SKM-1 treated with dmso at 0.1 percent for 144 hours (cell line): ENCODE measurements around the gene GAB4.
A peak's percentile ranks its signal among the peaks of the same experiment; 100 is the strongest.
"Not testable (repeated sequence)": the region's sequence is repeated elsewhere in the genome, so short reads cannot be mapped to it uniquely, and the experiment has no call there.

Source experiments
- DNase-seq: peaks from one replicate; lab custom pipeline; 2025; ENCODE audit not compliant: unreplicated experiment; lab: John Stamatoyannopoulos, UW

GAB4 gene

DNA sequence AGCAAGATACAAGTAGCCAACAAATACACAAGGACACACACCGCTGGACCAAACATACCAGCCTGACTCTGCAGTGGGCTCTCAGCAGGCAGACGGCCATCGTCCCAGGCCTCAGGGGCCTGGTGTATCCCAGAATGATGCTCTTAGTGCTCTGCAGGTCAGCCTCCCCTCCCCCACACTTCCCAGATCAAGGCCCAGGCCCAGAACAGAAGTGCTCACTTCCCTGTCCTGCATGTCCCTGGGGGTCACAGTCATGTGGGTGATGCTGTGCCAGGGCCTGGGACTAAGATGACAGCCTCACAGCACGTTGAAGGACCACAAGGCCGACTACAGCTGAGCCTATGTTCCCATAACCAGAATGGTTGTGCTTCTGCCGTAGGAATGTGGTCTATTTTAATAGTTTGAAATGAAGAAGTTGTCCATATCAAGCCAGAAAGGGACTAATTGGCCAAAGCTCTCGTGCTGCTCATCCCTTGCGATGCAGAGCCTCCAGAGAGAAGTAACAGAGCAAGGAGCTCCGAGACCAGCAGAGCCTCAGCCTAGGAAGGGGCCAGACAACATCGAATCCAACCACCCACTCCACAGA, 48.6 kb downstream of the GAB4 start:
- DNase-seq: no peak

GRCh38 chr22:16958475-16958874, 49.5 kb downstream of the GAB4 start:
- no peak for DNase-seq

GRCh38 chr22:16957781-16958180, 50.2 kb downstream of the GAB4 start:
- no peak for DNase-seq

- no peak for DNase-seq
Observed at GRCh38 chr22:16956290-16956689, 51.7 kb downstream of the GAB4 start.

GRCh38 chr22:16955678-16956210, 52.3 kb downstream of the GAB4 start:
- DNase-seq: no peak

DNA sequence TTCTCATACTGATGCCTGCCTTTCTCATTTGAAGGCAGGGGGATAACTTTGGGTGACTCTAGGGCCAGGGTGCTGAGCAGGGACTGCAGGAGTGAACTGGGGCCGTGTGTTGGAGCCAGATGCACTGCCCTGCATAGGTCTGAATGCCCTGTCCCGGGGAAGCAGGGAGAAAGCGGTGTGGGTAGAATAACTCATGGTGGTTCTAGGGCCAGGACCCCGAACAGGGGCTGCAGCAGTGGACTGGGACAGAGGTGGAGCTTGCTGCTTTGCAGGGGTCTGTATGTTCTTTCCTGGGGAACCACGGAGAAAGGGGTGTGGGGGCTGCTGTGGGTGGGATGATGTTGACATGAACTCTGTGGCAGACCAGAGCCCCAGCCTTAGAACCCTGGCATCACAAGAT, 52.9 kb downstream of the GAB4 start:
- DNase-seq: no peak

GRCh38 chr22:16954060-16954403, 54.0 kb downstream of the GAB4 start:
- DNase-seq: no peak

GRCh38 chr22:16953206-16954059, 54.6 kb downstream of the GAB4 start:
- DNase-seq: no peak

GRCh38 chr22:16949561-16949960, 58.5 kb downstream of the GAB4 start:
- DNase-seq: no peak

DNA sequence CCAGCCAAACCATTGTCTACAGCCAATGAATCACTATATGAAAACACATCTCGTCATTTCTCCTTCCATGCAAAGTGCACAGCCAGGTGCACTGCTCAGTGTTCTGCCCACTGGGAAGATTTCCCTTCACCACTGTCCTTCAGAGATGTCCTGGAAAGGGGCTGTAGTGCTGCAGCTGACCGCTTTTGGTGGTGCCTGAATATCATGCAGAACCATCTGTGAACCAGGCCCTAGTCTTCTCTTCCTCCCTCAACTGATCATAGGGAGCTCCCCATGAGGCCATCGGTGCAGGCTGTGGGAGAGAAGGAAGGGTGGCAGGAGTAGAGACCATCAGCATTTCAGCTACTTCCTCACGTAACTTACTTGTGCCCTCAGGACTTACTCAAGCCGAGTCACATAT, 70.2 kb downstream of the GAB4 start:
- no peak for DNase-seq

DNA sequence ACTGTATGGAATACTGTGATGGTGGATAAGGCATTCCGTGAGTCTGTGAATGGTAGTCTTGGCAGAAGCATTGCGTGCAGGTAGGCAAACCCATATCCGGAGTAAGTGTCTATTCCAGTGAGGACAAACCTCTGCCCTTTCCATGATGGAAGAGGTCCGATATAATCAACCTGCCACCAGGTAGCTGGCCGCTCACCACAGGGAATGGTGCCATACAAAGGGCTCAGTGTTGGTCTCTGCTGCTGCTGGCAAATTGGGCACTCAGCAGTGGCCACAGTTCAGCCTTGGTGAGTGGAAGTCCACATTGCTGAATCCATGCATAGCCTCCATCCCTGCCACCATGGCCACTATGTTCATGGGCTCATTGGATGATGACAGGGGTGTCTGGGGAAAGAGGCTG, 70.8 kb downstream of the GAB4 start:
- not testable (repeated sequence) for DNase-seq

GRCh38 chr22:16936625-16937024, 71.4 kb downstream of the GAB4 start:
- DNase-seq: no peak

DNA sequence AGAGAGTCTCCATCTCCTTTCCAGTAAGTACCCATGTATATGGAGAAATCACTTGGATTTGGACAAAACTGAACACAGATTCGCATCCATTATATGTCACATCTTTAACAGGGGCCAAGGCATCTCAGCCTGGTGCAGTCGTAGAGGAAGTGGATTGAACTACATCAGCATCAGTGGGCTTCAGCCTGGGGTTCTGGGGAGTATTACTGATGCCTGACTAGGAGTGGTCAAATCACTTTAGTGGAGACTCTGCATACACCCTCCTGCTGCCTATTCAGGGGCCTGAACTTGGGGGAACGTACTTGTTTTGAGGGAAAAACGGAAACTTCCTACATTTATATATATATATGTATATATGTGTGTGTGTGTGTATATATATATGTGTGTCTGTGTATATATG, 72.8 kb downstream of the GAB4 start:
- DNase-seq: no peak

DNA sequence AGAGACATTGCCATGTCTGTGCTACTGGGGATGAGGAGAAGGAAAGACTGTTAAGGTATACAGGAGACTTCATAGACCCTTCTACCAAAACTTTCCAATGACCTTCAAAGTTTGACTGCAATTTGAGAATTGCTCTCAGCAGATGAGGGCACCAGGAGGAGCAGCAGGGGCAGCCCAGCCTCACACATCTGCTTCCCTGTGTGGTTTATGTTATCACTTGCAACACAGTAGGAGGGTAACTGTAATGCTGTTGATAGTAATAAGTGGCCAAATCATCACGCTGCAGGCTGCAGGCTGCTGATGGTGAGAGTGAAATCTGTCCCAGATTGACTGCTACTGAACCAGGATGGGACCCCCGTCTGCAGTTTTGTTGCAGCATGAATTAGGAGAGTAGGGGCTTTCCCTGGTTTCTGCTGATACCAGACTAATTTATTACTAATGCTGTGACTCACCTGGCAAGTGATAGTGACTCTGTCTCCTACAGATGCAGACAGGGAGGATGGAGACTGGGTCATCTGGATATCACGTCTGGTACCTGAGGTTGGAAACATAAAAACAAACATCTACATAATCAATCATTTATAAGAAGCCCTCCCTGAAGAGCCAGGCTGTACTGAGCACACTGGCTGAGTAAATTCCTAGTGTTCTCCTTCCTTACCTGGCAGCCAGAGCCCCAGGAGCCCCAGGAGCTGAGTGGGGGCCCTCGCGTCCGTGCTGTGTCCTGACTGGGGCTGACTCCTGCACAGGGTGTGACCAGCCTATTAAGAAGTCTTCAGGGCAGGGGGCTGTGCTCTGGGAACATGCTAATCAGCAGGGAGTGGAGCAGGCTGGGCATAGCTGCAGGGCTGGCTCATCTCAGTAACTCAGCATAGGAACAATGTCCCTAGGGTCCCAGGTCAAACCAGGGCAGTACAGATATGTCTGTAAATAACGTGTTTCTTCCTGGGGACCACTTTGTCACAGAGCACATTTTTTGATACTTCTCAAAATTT, 74.4 kb downstream of the GAB4 start:
- DNase-seq: no peak

DNA sequence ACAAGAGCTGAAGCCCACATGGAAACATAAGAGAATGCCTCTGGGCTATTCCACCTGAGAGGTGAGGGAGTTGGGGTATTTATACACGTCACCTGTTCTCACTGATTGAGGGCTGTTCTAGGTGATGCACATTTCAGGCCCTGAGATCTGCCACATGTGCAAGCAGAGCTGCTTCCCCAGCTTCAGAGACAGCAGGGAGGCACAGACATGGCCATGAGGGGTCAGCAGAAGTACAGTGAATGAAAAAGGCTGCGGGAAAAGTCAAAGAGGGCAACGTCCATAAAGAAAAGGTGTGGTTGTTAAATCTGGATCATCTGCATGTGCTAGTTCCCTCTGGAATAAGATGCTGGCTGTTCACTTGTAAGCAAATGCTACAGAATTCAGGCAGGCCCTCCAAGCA, 75.4 kb downstream of the GAB4 start:
- no peak for DNase-seq

DNA sequence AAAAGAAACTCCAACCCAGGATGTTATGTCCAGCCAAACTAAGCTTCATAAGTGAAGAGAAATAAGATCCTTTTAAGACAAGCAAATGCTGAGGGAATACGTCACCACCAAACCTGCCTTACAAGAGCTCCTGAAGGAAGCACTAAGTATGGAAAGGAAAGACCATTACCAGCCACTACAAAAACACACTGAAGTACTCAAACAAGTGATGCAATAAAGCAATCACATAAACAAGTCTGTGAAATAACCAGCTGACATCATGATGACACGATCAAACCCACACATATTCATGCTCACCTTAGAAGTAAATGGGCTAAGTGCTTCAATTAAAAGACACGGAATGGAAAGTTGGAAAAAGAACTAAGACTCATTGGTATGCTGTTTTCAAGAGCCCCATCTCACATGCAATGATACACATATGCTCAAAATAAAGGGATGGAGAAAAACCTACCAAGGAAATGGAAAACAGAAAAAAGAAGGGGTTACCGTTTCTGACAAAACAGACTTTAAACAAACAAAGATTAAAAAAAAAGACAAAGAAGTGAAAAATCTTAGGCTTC, 82.5 kb downstream of the GAB4 start:
- DNase-seq: no peak

GRCh38 chr22:16922706-16923105, 85.3 kb downstream of the GAB4 start:
- no peak for DNase-seq

DNA sequence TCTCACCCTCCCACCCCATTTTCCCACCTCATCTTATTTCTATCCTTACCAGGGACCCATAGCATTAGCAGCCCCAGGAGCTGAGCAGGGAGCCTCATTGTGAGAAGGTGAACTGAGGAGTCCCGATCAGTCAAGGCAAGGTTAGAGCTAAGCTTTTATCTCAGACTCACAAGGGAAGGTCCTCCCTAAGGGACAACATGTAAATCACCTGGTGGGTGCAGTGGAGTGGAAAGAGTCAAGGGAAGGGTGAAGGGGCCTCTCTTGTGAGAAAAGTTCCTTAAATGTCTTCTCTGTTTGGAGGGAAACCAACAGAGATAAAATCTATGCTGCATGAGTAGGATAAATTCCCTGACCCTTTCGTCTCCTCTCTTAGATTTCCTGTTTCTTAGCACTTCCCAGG, 85.9 kb downstream of the GAB4 start:
- no peak for DNase-seq

DNA sequence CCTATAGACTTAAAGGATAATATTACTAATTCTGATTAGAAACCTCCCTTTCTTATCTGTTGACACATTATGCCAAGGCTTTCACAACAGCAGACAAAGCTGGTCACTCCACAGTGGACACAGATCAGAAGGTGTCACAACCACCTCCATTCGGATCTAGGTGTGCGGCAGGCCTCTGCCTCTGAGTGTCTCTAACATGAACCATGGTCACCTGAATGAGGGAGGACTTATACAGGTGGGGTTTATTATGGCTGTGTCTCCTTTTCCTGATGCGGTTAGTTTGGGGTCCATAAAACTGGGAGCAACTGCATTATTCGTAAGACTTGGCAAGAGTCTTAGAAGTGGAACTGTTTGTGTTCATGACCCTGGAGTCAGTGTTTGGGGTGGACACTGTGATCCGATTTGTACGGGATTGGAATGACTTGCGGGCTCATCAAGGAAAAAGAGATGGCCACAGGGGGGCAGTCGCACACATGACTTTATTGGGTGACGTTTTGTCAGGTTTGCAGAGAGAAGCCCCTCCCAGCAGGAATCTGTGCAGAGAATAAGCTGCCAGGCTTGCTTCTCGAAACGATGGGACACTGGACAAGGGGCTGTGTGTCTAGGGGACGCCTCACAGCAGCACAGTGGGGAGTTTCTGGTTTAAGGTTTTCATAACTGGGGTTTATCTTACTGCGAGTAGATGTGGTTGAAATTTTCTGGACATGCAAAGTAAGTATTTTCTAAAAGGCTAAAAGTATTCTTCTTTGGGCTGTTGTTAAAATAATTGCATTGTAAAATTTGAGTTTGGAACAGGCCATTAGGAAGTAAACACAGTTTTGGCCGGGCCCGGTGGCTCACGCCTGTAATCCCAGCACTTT, 90.6 kb downstream of the GAB4 start:
- peak; percentile 63 for DNase-seq

GRCh38 chr22:16915701-16916100, 92.3 kb downstream of the GAB4 start:
- DNase-seq: no peak
